ENCODE results near the gene HFM1. TPM values are rescaled to one million over a fixed set of nuclear protein-coding genes. Genes with fewer than 3 reads are reported as not detected.

The HFM1 gene
- total and polyA plus RNA-seq, 2 donors (not counting 3 experiments of a cell fraction or from before 2014, with no cell fraction given) = 0.11 TPM; not detected in 1

- dilution Hi-C loops (cut with MboI; ENCODE audit: extremely low pct_ligation_motif_present, low sequenced_read_pairs) = no loop called here
- CTCF ChIA-PET = no interaction called here
- H3K79me2 ChIP-seq (ENCODE audit: control insufficient read depth, insufficient read depth, low read length) = no peaks in the 10 kb centered on the region
- H3K9me1 ChIP-seq (replicated peaks; ENCODE audit: control insufficient read depth, extremely low read depth, insufficient read depth, low read length) = no peaks in the 10 kb centered on the region
- intact Hi-C loops (cut with micrococcal nuclease) = no loop called here
- BruUV-seq (replicated peaks) = no TSS peak
- H3K4me3 ChIP-seq (replicated peaks in 1 of 3; ENCODE audit: insufficient read depth in 1 of 3, low read depth in 1 of 3, low read length in 3 of 3) = no peak overlapping the region
- FAIRE-seq (no peak), DNase-seq (ENCODE audit: low read depth, low spot score) (no peak)
- H2AFZ ChIP-seq (ENCODE audit: low read depth, low read length) = no peak overlapping the region
- H3K27ac ChIP-seq (ENCODE audit: insufficient read depth, low read depth, low read length) = no peak overlapping the region
- TF ChIP-seq CTCF (IDR thresholded peaks at IDR 0.05; ENCODE audit: extremely low read depth in 1 of 2, insufficient read depth in 1 of 2, low read depth in 1 of 2, low read length in 2 of 2) (no peak), FOS (IDR thresholded peaks at IDR 0.05; ENCODE audit: borderline replicate concordance, insufficient read depth, low read length) (no peak), MAX (IDR thresholded peaks at IDR 0.05; ENCODE audit: insufficient read depth, insufficient read length) (no peak), POLR2A (IDR thresholded peaks at IDR 0.05; ENCODE audit: low read depth, low read length) (no peak), GATA2 (IDR thresholded peaks at IDR 0.05; ENCODE audit: insufficient read depth, insufficient read length, low read depth, low read length) (no peak), JUN (IDR thresholded peaks at IDR 0.05; ENCODE audit: borderline replicate concordance, insufficient read depth, insufficient read length, low read depth) (no peak), EZH2 (IDR thresholded peaks at IDR 0.05; ENCODE audit: borderline replicate concordance, low read depth, low read length, severe bottlenecking) (no peak), MYC (IDR thresholded peaks at IDR 0.05; ENCODE audit: low read depth, low read length) (no peak), POLR2AphosphoS5 (IDR thresholded peaks at IDR 0.05; ENCODE audit: insufficient read depth, low read depth, low read length) (no peak)
- no peaks in the 10 kb centered on the region for H3K9me3 ChIP-seq (replicated peaks; ENCODE audit: control insufficient read depth, insufficient read depth, low read length)
- no peaks in the 10 kb centered on the region for H3K27me3 ChIP-seq (ENCODE audit: control insufficient read depth in 2 of 2, insufficient read depth in 2 of 2, low read length in 2 of 2)
- H3K4me2 ChIP-seq (ENCODE audit: insufficient read depth, low read length) = no peak overlapping the region
- no peaks in the 10 kb centered on the region for H3K36me3 ChIP-seq (ENCODE audit: control insufficient read depth in 2 of 2, extremely low read depth in 1 of 2, insufficient read depth in 2 of 2, low read length in 2 of 2)
- POLR2A ChIA-PET = no interaction called here
- H3K4me1 ChIP-seq (ENCODE audit: control insufficient read depth, extremely low read depth, insufficient read depth, low read length) = no peaks in the 10 kb centered on the region
- H4K20me1 ChIP-seq (replicated peaks; ENCODE audit: control insufficient read depth, extremely low read depth, insufficient read depth, low read length) = no peaks in the 10 kb centered on the region
- no peak overlapping the region for H3K9ac ChIP-seq (replicated peaks; ENCODE audit: extremely low read depth, insufficient read depth, low read length)
Measured at GRCh38 chr1:91335603-91336002, 69.0 kb downstream of the HFM1 start.
